SK-N-SH (cell line): ENCODE results near the gene SETD3. TPM values are rescaled to one million over a fixed set of nuclear protein-coding genes. Genes with fewer than 3 reads are reported as not detected.

Experiments
- CTCF ChIA-PET: fragments of 300-600, 350-600 bp; formaldehyde crosslinking; extraction: SDS; loops from one replicate; lab custom pipeline; 2021; lab: Yijun Ruan, JAX
- POLR2A ChIA-PET: fragments of 350-600 bp; sonication (Branson Sonifier 250); formaldehyde crosslinking; extraction: SDS; loops from one replicate; lab custom pipeline; 2020; ENCODE audit warnings: antibody characterized with exemption, inconsistent platforms; lab: Yijun Ruan, JAX
- DNase-seq: peaks from one replicate; pipeline ENCODE4 v3.0.0; 2012
- H2AFZ ChIP-seq: fragments of 200-600 bp; sonication (generic); 2 replicates; pipeline ENCODE4 v1.8.1; 2016; ENCODE audit warnings: antibody characterized with exemption, mild to moderate bottlenecking, low read depth
- H3F3A ChIP-seq: fragments of 200-600 bp; sonication (generic); replicated peaks from 2 replicates; pipeline ENCODE3; 2016; ENCODE audit warnings: antibody characterized with exemption, mild to moderate bottlenecking; ENCODE audit not compliant: insufficient read depth
- H3K27ac ChIP-seq, 2 experiments: fragments of 200-500 bp in 1 of 2; fragments of 200-600 bp in 1 of 2; sonication (Bioruptor generic) in 1 of 2; sonication (generic), shearing (Covaris generic) in 1 of 2; 2 replicates each; pipeline versions ENCODE4 v1.5.1 to v1.6.1; 2014 to 2016; ENCODE audit warnings: low read depth in 2 of 2, inconsistent platforms in 1 of 2, low read length in 1 of 2, mild to moderate bottlenecking in 1 of 2, mixed read lengths in 1 of 2
- H3K27me3 ChIP-seq: fragments of 200-600 bp; sonication (generic), shearing (Covaris generic); 2 replicates; pipeline ENCODE4 v1.6.1; 2016; ENCODE audit warnings: mixed run types; ENCODE audit not compliant: insufficient read depth
- H3K36me3 ChIP-seq, 2 experiments: fragments of 200-500 bp in 1 of 2; fragments of 200-600 bp in 1 of 2; sonication (Bioruptor generic) in 1 of 2; sonication (generic) in 1 of 2; replicated peaks in 1 of 2; 2 replicates each; pipeline versions ENCODE3 to v1.5.1; 2014 to 2016; ENCODE audit warnings: low read length in 1 of 2, mild to moderate bottlenecking in 1 of 2; ENCODE audit not compliant: insufficient read depth in 2 of 2, control insufficient read depth in 1 of 2
- H3K4me1 ChIP-seq, 2 experiments: fragments of 200-500 bp in 1 of 2; fragments of 200-600 bp in 1 of 2; sonication (Bioruptor generic) in 1 of 2; sonication (generic), shearing (Covaris generic) in 1 of 2; 2 replicates each; pipeline versions ENCODE4 v1.5.1 to v1.6.1; 2014 to 2016; ENCODE audit warnings: low read depth in 1 of 2, low read length in 1 of 2, mixed run types in 1 of 2; ENCODE audit not compliant: insufficient read depth in 2 of 2, control insufficient read depth in 1 of 2
- H3K4me2 ChIP-seq: fragments of 200-600 bp; sonication (generic), shearing (Covaris generic); 2 replicates; pipeline ENCODE4 v1.6.1; 2017; ENCODE audit warnings: mixed run types
- H3K4me3 ChIP-seq, 2 experiments: fragments of 200-500 bp in 1 of 2; fragments of 200-600 bp in 1 of 2; sonication (Bioruptor generic) in 1 of 2; sonication (generic), shearing (Covaris generic) in 1 of 2; 2 replicates each; pipeline versions ENCODE4 v1.5.1 to v1.8.1; 2014 to 2016; ENCODE audit warnings: low read depth in 2 of 2, inconsistent platforms in 1 of 2, low read length in 1 of 2, mild to moderate bottlenecking in 1 of 2, mixed read lengths in 1 of 2, moderate library complexity in 1 of 2
- H3K79me2 ChIP-seq: fragments of 200-600 bp; sonication (generic); 2 replicates; pipeline ENCODE4 v1.8.1; 2017; ENCODE audit warnings: mild to moderate bottlenecking; ENCODE audit not compliant: insufficient read depth
- H3K9ac ChIP-seq: fragments of 200-600 bp; sonication (generic); 2 replicates; pipeline ENCODE4 v1.6.1; 2017; ENCODE audit warnings: mixed run types
- H3K9me2 ChIP-seq: fragments of 200-600 bp; sonication (generic); 2 replicates; pipeline ENCODE4 v1.6.1; 2017; ENCODE audit warnings: mixed run types
- H3K9me3 ChIP-seq: fragments of 200-600 bp; sonication (generic); 2 replicates; pipeline ENCODE4 v1.6.1; 2017; ENCODE audit warnings: mixed run types, mild to moderate bottlenecking, moderate library complexity
- H4K20me1 ChIP-seq: fragments of 200-600 bp; sonication (generic); 2 replicates; pipeline ENCODE4 v1.6.1; 2017; ENCODE audit warnings: mild to moderate bottlenecking, mixed run types; ENCODE audit not compliant: insufficient read depth
- CHD2 ChIP-seq: fragments of 150-350 bp; IDR thresholded peaks from 2 replicates; pipeline ENCODE4 v1.6.1; 2018; ENCODE audit warnings: low read length; ENCODE audit not compliant: partially characterized antibody
- CTCF ChIP-seq: fragments of 200-600 bp; sonication (generic); IDR thresholded peaks from 2 replicates; pipeline ENCODE4 v1.6.1; 2017; ENCODE audit warnings: antibody characterized with exemption, mild to moderate bottlenecking, moderate library complexity
- ELF1 ChIP-seq: IDR thresholded peaks from 2 replicates; pipeline ENCODE4 v1.4.0; 2012
- FOXJ3 ChIP-seq: sonication (generic); formaldehyde crosslinking; IDR thresholded peaks from 2 replicates; pipeline ENCODE4 v1.5.1; 2020; ENCODE audit warnings: mild to moderate bottlenecking, missing genetic modification reagents
- GABPA ChIP-seq: IDR thresholded peaks from 2 replicates; pipeline ENCODE4 v1.4.0; 2012; ENCODE audit warnings: low read depth, mild to moderate bottlenecking
- GATA2 ChIP-seq: sonication (generic); formaldehyde crosslinking; IDR thresholded peaks from 2 replicates; pipeline ENCODE4 v1.5.0; 2020; ENCODE audit warnings: mild to moderate bottlenecking, missing genetic modification reagents
- IRF3 ChIP-seq: fragments of 150-350 bp; IDR thresholded peaks from 2 replicates; pipeline ENCODE4 v1.6.1; 2016; ENCODE audit warnings: mild to moderate bottlenecking, low read depth, low read length
- JUND ChIP-seq: IDR thresholded peaks from 2 replicates; pipeline ENCODE4 v1.4.0; 2012
- MEF2A ChIP-seq: IDR thresholded peaks from 2 replicates; pipeline ENCODE4 v1.4.0; 2012; ENCODE audit warnings: low read depth, borderline replicate concordance
- MXI1 ChIP-seq: IDR thresholded peaks from 2 replicates; pipeline ENCODE4 v1.6.1; 2012; ENCODE audit warnings: mild to moderate bottlenecking, low read depth, low read length, improper control_type of control experiment
- NFIC ChIP-seq: IDR thresholded peaks from 2 replicates; pipeline ENCODE4 v1.4.0; 2012; ENCODE audit warnings: borderline replicate concordance
- PBX3 ChIP-seq: IDR thresholded peaks from 2 replicates; pipeline ENCODE4; 2012
- RCOR1 ChIP-seq: fragments of 150-350 bp; IDR thresholded peaks from 2 replicates; pipeline ENCODE4 v1.6.1; 2017; ENCODE audit warnings: antibody characterized with exemption, low read length
- RXRA ChIP-seq: IDR thresholded peaks from 2 replicates; pipeline ENCODE4 v1.4.0; 2012; ENCODE audit warnings: low read depth, mild to moderate bottlenecking, borderline replicate concordance
- TCF12 ChIP-seq: IDR thresholded peaks from 2 replicates; pipeline ENCODE4 v1.4.0; 2012
- USF1 ChIP-seq: IDR thresholded peaks from 2 replicates; pipeline ENCODE4 v1.4.0; 2012; ENCODE audit warnings: low read depth, borderline replicate concordance
- WGBS: methylation state at CpG from one replicate; pipeline ENCODE4 v1.1.6; 2017; ENCODE audit warnings: low lambda C conversion rate; 5-methylcytosine and 5-hydroxymethylcytosine counted together
- polyA plus RNA-seq, 3 experiments: library from polyadenylated mRNA; depleted of rRNA; stranded (reverse); fragments of >200 nt; gene quantifications; 2 replicates each; pipeline ENCODE4 v1.2.3, GENCODE V29; 2012

SETD3 gene
- polyA plus RNA-seq, 1 of the 3 experiments (the other 2 are of a cell fraction) = 19.1 TPM

GRCh38 chr14:99520571-99521081, 40.0 kb upstream of the SETD3 start:
- no peak overlapping the region for H3K4me2 ChIP-seq
- no peak for TF ChIP-seq JUND
- no peak for TF ChIP-seq GABPA
- TF ChIP-seq RCOR1 = no peak
- TF ChIP-seq ELF1 = no peak
- TF ChIP-seq RXRA = no peak
- no peak for TF ChIP-seq IRF3
- no peak for TF ChIP-seq TCF12
- TF ChIP-seq CHD2 = no peak
- no peak for TF ChIP-seq NFIC
- TF ChIP-seq FOXJ3 (CRISPR knock-in tag) = no peak
- no peak for TF ChIP-seq GATA2 (CRISPR knock-in tag)
- TF ChIP-seq USF1 = no peak
- no peak for TF ChIP-seq PBX3
- TF ChIP-seq, all 33 proteins: peak for 0
- ChIA-PET POLR2A (no interaction called here), CTCF (interaction anchor here (4.3 kb wide), 1 partner anchor 106 kb away, joined by 28 read pairs; no protein-coding TSS in a partner anchor)
- no peak overlapping the region for H3K4me3 ChIP-seq
- peaks cover 11 to 40% of the 10 kb centered on the region in 2 experiments; a peak in 3 of 4 replicates for H3K4me1 ChIP-seq
- H3K27ac ChIP-seq = no peak overlapping the region; a peak in 1 of 4 replicates
- no peak overlapping the region for H2AFZ ChIP-seq
- no peak for DNase-seq
- 96% methylated on average over 9 of the region's 11 CpGs for WGBS
- H3K27me3 ChIP-seq = no peaks in the 10 kb centered on the region
- H3K36me3 ChIP-seq = peaks cover 0 to 4% of the 10 kb centered on the region in 2 experiments
- no peaks in the 10 kb centered on the region for H3K9me2 ChIP-seq
- H3K9me3 ChIP-seq = no peaks in the 10 kb centered on the region
- no peaks in the 10 kb centered on the region for H3F3A ChIP-seq
- H3K9ac ChIP-seq = no peak overlapping the region
- peaks cover 32% of the 10 kb centered on the region; the same call in 1 of the 2 replicates for H3K79me2 ChIP-seq
- peaks cover 6% of the 10 kb centered on the region; the same call in 1 of the 2 replicates for H4K20me1 ChIP-seq

GRCh38 chr14:99519931-99520421, 39.3 kb upstream of the SETD3 start:
- Histone ChIP-seq H3K9me2 (no peaks in the 10 kb centered on the region), H3K4me3 (no peak overlapping the region), H3K79me2 (peaks cover 32% of the 10 kb centered on the region; the same call in 1 of the 2 replicates), H3K36me3 (peaks cover 0 to 6% of the 10 kb centered on the region in 2 experiments), H4K20me1 (peaks cover 6% of the 10 kb centered on the region; the same call in 1 of the 2 replicates), H3K27ac (no peak overlapping the region; a peak in 1 of 4 replicates), H3F3A (no peaks in the 10 kb centered on the region), H3K4me2 (no peak overlapping the region), H3K27me3 (no peaks in the 10 kb centered on the region), H3K9me3 (no peaks in the 10 kb centered on the region), H3K9ac (no peak overlapping the region), H2AFZ (no peak overlapping the region), H3K4me1 (peaks cover 11 to 36% of the 10 kb centered on the region in 2 experiments; a peak in 3 of 4 replicates)
- peak; percentile 29 for DNase-seq
- 93% methylated on average over 1 of the region's 6 CpGs for WGBS
- ChIA-PET CTCF (interaction anchor here (1.3 kb wide), 1 partner anchor 108 kb away, joined by 5 read pairs; no protein-coding TSS in a partner anchor), POLR2A (no interaction called here)
- TF ChIP-seq MEF2A (no peak), MXI1 (no peak), USF1 (no peak), ELF1 (no peak), CTCF (no peak), IRF3 (no peak)
